Skin of body (tissue), 2 donors: ENCODE results near the gene TEX48. TPM values are rescaled to one million over a fixed set of nuclear protein-coding genes. Genes with fewer than 3 reads are reported as not detected.

Experiments used
- DNase-seq: peaks from one replicate; lab custom pipeline; 2025; lab: John Stamatoyannopoulos, UW
- total RNA-seq: library from RNA; depleted of rRNA; stranded (reverse); fragments of >200 nt; gene quantifications from one replicate; pipeline ENCODE4 v1.2.3, GENCODE V29; 2014

TEX48 gene
- total RNA-seq, 1 donor from 2014 or later: not detected

DNA sequence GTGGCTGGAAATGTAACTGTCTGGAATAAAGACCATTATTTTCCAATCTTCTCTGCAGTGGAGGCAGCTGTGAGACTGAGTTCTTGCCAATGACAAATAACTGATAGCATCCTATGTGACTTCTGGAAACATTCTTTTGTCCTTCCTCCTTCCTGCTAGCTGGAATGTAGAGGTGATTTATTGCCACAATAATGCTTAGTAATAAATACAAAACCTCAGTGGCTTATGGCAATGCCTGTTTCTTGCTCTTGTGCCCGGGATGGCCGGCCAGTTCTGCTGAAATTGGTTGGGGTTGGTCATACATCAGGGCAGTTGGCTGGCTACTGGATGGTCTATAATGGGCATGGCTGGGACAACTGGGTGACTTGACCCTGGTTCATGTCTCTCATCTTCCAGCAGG, 12.2 kb upstream of the TEX48 start:
- DNase-seq: no peak

- no peak for DNase-seq
Observed at GRCh38 chr9:114693248-114693855, 11.4 kb upstream of the TEX48 start.

DNA sequence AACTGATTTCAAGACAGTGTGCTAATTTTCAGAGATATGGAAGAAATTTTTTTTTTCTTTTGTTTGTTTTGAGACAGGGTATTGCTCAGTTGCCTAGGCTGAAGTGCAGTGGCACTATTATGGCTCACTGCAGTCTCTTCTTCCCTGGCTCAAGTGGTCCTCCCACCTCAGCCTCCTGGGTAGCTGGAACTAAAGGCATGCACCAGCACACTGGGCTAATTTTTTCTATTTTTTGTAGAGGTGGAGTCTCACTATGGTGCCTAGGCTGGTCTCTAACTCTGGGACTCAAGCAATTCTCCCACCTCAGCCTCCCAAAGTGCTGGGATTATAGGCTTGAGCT, 9.9 kb upstream of the TEX48 start:
- no peak for DNase-seq

DNA sequence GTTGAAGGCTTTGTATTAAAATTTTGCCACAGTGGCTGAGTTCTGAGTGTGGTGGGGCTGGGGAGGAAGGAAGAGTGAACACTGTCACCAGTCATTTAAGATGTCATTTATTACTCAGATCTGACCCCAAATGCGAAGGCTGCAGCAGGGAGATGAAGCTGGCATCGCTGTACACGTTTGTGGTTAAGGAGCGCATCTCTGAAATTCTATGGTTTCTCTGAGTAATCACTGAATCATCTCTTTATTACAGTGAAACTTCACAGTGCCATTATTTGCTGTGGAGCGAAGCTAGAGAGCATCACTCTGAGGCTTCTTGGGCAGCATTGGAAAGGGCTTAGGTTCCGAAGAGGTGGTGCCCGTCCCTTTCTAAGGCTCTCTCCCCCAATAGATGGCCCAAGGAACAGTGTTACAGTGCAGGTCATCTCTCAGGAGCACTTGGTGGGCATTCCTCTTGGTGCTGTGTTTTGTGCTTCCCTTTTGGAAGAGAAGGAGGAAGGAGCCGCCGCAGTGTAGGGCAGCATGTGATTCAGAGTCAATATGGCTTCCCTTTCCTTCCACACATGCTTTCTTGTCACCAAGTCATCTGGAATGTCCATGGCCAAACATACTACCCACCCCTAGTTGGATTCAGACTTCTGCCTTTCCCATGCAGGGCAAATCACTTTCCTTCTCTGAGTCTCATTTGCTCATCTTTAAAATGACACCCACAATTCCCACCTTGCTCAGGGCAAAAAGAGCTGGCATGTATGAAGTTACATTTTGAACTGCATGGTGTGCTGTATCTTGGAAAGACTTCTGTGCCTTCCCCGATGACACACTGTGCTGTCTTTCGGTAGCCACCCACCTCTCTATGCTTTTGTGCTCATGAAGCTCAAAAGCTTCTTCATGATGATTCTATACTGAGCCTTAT, 9.3 kb upstream of the TEX48 start:
- DNase-seq: no peak

GRCh38 chr9:114690308-114690707, 8.3 kb upstream of the TEX48 start:
- DNase-seq: no peak

GRCh38 chr9:114689813-114690212, 7.8 kb upstream of the TEX48 start:
- no peak for DNase-seq

DNA sequence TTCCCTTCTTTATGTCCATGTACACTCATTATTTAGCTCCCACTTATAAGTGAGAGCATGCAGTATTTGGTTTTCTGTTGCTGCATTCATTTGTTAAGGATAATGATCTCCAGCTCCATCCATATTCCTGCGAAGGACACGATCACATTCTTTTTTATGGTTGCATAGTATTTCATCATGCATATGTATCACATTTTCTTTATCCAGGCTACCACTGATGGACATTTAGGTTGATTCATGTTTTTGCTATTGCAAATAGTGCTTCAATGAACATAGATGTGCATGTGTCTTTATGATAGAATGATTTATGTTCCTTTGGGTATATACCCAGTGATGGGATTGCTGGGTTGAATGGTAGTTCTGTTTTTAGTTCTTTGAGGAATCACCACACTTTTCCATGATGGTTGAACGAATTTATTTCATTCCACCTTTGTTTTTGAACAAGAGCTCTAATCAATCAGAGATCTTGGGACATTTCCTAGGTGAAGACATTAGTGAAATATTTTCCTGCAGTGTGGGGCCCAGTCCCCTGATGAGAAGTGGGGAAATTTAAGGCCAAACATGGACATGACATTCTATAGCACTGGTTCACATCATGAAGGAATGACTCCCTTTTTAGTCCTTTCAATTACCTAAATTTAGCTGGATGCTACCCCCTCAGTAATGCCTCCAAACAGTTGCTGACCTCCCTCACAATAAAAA, 7.1 kb upstream of the TEX48 start:
- DNase-seq: no peak

GRCh38 chr9:114688379-114688778, 6.4 kb upstream of the TEX48 start:
- no peak for DNase-seq

DNA sequence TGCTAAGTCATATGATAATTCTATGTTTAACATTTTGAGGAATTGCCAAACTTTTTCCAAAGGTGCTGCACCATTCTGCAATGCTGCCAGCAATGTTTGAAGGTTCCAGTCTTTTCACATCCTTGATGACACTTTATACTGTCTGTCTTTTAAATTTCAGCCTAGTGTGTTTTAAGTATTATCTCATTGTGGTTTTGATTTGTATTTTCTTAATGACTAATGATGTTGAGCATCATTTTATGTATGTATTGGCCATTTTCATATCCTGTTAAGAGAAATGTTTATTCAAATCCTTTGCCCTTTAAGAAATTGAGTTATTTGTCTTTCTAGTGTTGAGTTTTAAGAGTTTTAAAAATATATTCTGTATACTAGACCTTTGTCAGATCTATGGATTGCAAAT, 5.0 kb upstream of the TEX48 start:
- DNase-seq: no peak

GRCh38 chr9:114685951-114686350, 4.0 kb upstream of the TEX48 start:
- DNase-seq: no peak

GRCh38 chr9:114684036-114684435, 2.0 kb upstream of the TEX48 start:
- DNase-seq: no peak

DNA sequence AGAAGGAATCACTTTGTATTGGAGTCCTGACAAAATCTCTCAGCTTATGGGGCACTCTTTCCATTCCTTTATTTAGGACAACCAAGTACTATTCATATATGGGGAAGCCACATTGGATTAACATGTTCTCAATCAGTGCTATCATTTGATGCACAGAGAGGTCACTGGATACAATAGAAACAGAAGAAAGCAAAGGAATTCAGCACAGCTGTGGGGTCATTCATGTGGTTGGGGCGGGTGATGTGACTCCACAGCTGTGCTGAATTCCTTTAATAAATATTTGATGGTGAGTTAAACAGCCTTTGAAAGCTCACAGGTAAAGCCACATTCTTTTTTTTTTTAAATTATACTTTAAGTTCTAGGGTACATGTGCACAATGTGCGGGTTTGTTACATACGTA, 854 bp upstream of the TEX48 start:
- DNase-seq: no peak

DNA sequence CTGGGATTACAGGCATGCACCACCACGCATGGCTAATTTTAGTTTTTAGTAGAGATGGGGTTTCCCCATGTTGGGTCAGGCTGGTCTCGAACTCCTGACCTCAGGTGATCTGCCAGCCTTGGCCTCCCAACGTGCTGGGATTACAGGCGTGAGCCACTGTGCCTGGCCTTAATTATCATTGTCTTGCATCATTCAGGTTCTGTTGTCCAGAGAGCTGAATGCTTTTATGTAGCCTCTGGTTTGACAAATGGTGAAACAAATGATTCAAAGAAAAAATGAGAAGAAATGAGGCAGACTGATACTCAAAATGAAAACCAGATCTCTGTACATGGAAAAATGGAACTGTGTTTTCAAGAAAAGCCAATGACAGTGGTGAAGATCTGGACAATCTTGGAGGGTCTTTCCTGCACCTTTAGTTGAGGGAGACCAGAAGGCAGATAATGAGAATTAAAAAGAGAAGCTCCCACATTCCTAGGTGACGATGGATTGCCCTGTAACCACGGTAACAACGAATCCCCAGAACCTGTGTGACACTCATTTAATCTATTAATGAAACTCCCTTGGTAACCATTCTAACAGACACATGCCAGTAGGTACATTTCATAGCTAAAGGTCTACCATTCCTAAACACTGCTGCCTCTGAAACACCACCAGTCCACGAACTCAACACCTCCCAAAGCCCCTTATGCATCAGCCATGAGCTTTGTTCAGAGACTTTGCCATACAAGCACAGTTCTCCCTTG, 1.6 kb downstream of the TEX48 start:
- no peak for DNase-seq

DNA sequence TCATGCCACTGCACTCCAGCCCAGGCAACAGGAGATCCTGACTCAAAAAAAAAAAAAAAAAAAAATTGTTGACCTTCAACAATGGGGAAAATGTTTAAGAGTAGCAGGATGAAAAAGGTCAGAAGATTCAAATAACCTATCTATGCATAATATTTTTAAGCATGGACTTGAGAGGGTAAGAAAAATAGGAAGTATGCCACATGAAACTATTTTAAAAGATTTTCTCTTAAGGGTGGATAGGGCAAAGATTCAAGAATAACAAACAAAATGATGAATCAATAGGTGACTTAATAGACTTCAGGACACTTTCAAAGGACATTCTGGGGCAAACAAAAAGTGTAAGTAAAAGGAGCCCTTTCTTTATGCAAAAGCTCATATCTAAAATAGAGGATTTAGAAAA, 3.2 kb downstream of the TEX48 start:
- no peak for DNase-seq

DNA sequence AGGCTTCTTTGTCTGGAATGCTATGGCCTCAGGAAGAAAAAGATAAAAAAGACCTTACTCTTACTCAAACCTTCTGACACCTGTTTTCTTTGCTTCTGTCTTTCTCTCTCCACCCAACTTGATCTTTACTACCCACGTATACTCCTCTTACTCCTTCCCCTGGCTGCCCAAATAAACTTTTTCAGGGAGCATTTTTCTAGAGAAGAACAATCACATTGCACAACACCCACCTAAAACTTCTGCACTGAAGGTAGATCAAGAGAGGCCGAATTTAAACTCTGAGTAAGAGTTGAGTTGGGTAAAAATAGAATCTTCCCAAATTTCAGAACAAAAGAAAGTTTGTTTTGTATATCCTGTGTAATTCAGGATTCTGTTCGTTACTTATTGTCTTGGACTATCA, 3.9 kb downstream of the TEX48 start:
- no peak for DNase-seq

DNA sequence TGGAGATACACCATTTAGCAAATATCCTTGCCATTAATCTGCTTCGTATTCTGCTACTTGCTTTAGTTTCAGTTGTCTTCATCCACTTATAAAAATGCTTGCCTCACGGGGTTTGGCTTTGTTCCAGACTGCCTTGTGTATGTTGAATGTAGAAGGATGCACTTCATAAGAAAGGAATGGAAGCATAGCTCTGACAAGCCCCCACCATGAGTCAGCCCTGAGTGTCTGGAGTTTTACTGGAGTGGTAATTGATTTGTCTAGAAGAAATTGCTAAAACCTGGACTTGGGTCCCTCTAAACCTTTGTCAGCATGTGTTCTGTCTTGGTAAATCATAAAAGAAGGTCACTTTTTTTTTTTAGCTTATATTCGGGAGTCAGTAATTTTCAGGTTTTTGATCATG, 4.6 kb downstream of the TEX48 start:
- DNase-seq: peak; percentile 81

GRCh38 chr9:114676901-114677300, 5.1 kb downstream of the TEX48 start:
- DNase-seq: no peak

GRCh38 chr9:114674798-114675540, 7.0 kb downstream of the TEX48 start:
- no peak for DNase-seq

DNA sequence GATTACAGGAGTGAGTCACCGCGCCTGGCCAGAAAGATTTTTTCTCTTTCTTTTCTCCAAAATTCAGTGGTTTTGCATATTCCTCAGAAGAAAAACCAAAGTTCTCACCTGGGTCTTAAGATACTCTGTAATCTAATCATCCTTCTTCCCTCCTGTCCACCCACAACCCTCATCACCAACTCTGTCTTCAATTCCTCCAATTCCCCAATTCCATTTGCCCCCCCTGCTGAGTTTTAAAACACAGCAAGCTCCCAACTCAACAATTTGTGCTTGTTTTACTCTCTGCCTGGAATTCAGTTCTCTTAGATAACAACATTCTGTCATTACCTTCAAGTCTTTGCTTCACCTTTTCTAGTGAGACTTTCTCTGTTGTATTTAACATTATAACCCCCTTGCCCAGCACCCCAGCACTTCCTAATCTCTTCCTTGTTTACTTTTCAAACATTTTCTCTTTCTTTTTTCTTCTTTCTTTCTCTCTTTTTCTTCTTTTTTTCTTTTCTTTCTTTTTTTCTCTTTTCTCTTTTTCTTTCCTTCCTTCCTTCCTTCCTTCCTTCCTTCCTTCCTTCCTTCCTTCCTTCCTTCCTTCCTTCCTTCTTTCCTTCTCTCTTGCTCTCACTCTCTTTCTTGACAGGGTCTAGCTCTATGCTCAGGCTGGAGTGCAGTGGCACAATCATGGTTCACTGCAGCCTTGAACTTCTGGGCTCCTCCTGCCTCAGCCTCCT, 7.8 kb downstream of the TEX48 start:
- DNase-seq: no peak

DNA sequence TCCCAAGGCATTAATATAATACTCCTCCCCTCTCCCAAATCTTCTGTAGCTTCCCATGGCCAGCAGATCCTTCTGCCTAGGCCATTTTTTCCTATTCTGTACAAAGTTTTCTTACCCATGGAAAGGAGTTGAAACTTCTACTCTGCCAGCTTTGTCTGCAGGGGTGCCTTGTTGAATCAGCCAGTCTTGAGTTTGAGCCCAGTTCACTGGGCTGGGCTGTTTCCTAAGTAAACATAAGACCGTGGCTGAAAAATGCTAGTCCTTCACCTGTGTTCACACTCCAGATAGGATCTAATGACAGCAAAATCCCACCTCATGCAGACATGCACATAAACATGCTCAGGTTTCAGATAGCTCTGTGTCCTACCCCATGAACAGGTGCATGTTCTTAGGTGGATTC, 10.4 kb downstream of the TEX48 start:
- no peak for DNase-seq
